HEK293 (cell line): ENCODE results near the gene USP17L29.
"Not testable (repeated sequence)": the region's sequence is repeated elsewhere in the genome, so short reads cannot be mapped to it uniquely, and the experiment has no call there.

Experiments used
- MEIS1 ChIP-seq: sonication (generic); formaldehyde crosslinking; IDR thresholded peaks from 2 replicates; pipeline ENCODE4 v1.8.1; 2022; ENCODE audit warnings: missing genetic modification reagents, mild to moderate bottlenecking, borderline replicate concordance
- ZNF311 ChIP-seq: fragments of 450-650 bp; formaldehyde crosslinking; IDR thresholded peaks from 2 replicates; pipeline ENCODE4 v1.5.1; 2017; ENCODE audit warnings: missing biosample characterization, missing genetic modification characterization, borderline replicate concordance
- TF ChIP-seq, protein P1 (sequence below): fragments of 450-650 bp; formaldehyde crosslinking; IDR thresholded peaks from 2 replicates; pipeline ENCODE4 v1.5.1; 2016; ENCODE audit warnings: missing biosample characterization, missing genetic modification characterization

DNA sequence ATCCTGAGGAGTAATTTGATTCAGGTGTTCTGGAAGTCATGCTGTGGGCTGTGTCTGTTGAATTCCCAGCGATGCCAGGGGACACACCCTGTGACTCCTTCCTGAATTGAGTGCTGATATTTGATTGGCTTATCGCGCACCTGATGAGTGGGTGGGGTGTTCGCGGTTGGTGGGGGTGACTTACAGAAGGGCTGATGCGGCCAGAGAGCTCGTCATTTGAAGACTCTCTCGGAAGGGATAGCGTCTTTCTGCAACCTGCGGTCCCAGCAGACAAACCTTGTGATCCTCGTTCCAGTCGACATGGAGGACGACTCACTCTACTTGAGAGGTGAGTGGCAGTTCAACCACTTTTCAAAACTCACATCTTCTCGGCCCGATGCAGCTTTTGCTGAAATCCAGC, 28.6 kb upstream of the USP17L29 start, which contains the start of gene USP17L24:
- TF ChIP-seq, protein P1, sequence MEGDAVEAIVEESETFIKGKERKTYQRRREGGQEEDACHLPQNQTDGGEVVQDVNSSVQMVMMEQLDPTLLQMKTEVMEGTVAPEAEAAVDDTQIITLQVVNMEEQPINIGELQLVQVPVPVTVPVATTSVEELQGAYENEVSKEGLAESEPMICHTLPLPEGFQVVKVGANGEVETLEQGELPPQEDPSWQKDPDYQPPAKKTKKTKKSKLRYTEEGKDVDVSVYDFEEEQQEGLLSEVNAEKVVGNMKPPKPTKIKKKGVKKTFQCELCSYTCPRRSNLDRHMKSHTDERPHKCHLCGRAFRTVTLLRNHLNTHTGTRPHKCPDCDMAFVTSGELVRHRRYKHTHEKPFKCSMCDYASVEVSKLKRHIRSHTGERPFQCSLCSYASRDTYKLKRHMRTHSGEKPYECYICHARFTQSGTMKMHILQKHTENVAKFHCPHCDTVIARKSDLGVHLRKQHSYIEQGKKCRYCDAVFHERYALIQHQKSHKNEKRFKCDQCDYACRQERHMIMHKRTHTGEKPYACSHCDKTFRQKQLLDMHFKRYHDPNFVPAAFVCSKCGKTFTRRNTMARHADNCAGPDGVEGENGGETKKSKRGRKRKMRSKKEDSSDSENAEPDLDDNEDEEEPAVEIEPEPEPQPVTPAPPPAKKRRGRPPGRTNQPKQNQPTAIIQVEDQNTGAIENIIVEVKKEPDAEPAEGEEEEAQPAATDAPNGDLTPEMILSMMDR (tag by site-specific recombination) = not testable (repeated sequence)
- TF ChIP-seq MEIS1 (CRISPR knock-in tag); ZNF311 (tag by site-specific recombination): not testable (repeated sequence)
